Activated CD8-positive, alpha-beta T cell treated with anti-CD3 and anti-CD28 coated beads for 36 hours (primary cell): Measurements from ENCODE around the gene RPL5. TPM values are rescaled to one million over a fixed set of nuclear protein-coding genes. Genes with fewer than 3 reads are reported as not detected.

Experiments used
- ATAC-seq: fragments of 200-7000 bp; cut with Tn5 transposase; one replicate; pipeline ENCODE4 v1.10.0; 2021; ENCODE audit warnings: mild to moderate bottlenecking, moderate library complexity
- CTCF ChIA-PET: fragments of 350-600 bp; sonication (Branson Sonifier 250); formaldehyde crosslinking; loops from one replicate; lab custom pipeline; 2021; ENCODE audit warnings: antibody characterized with exemption; lab: Charles Lee
- POLR2A ChIA-PET: fragments of 350-600 bp; sonication (Branson Sonifier 250); formaldehyde crosslinking; loops from one replicate; lab custom pipeline; 2021; ENCODE audit warnings: antibody characterized with exemption; lab: Charles Lee
- DNase-seq: peaks from one replicate; pipeline ENCODE4 v3.0.0-alpha.2; 2020
- H3K27ac Mint-ChIP-seq: one replicate; pipeline ENCODE4 v1.8.0; 2021; ENCODE audit warnings: mild to moderate bottlenecking, mixed read lengths
- H3K27me3 Mint-ChIP-seq: one replicate; pipeline ENCODE4 v1.8.0; 2021; ENCODE audit warnings: mixed read lengths
- H3K36me3 Mint-ChIP-seq: one replicate; pipeline ENCODE4 v1.8.0; 2021; ENCODE audit warnings: low read depth, mixed read lengths
- H3K4me1 Mint-ChIP-seq: one replicate; pipeline ENCODE4 v1.8.0; 2021; ENCODE audit warnings: low read depth, mixed read lengths
- H3K4me3 Mint-ChIP-seq: one replicate; pipeline ENCODE4 v1.8.0; 2021; ENCODE audit warnings: mild to moderate bottlenecking, moderate library complexity, mixed read lengths
- H3K9me3 Mint-ChIP-seq: one replicate; pipeline ENCODE4 v1.8.0; 2021; ENCODE audit warnings: mixed read lengths
- intact Hi-C: fragments of 100-400 bp; cut with micrococcal nuclease; formaldehyde crosslinking; loops from one replicate; pipeline ENCODE4 v1.10.0; 2022
- total RNA-seq, 2 experiments: library from RNA; stranded (reverse); gene quantifications; one replicate each; pipeline ENCODE4 v1.2.3, GENCODE V29; 2021
- TF ChIP-seq, protein P1 (sequence below): fragments of 200-600 bp; IDR thresholded peaks from one replicate; pipeline ENCODE4 v1.8.0; 2022; ENCODE audit warnings: antibody characterized with exemption, mild to moderate bottlenecking

Gene RPL5
- total RNA-seq, 2 experiments from 2014 or later = 1,782 to 1,792 TPM

DNA sequence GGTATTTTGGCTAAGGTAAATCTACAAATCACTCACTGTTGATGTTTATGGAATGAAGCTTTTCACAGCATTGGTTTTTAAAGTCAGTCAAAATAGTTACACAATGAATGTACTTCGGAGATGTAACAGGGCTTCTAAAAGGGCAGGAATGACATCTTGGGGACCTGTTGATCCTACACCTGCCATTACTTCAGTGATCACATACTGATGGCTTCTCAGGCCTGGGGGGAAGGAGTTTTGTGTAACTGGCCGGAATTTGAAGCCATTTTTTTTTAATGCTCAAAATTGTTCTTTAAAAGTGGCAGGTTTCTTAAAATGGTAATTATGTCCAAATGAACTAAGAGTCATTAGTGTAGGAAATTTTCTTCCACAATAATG, 11.2 kb downstream of the RPL5 start:
- Mint-ChIP-seq H3K27me3 (no peaks in the 10 kb centered on the region), H3K9me3 (no peaks in the 10 kb centered on the region), H3K4me3 (no peak overlapping the region), H3K36me3 (peaks cover 52% of the 10 kb centered on the region), H3K4me1 (peaks cover 28% of the 10 kb centered on the region), H3K27ac (peak overlapping the region; percentile 31)
- TF ChIP-seq, protein P1, sequence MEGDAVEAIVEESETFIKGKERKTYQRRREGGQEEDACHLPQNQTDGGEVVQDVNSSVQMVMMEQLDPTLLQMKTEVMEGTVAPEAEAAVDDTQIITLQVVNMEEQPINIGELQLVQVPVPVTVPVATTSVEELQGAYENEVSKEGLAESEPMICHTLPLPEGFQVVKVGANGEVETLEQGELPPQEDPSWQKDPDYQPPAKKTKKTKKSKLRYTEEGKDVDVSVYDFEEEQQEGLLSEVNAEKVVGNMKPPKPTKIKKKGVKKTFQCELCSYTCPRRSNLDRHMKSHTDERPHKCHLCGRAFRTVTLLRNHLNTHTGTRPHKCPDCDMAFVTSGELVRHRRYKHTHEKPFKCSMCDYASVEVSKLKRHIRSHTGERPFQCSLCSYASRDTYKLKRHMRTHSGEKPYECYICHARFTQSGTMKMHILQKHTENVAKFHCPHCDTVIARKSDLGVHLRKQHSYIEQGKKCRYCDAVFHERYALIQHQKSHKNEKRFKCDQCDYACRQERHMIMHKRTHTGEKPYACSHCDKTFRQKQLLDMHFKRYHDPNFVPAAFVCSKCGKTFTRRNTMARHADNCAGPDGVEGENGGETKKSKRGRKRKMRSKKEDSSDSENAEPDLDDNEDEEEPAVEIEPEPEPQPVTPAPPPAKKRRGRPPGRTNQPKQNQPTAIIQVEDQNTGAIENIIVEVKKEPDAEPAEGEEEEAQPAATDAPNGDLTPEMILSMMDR = no peak
- ATAC-seq (no peak), DNase-seq (no peak)
- intact Hi-C loops = no loop called here
- ChIA-PET CTCF (interaction anchor here (1.0 to 4.4 kb wide), 3 partner anchors 11 to 178 kb away, joined by 3 to 25 read pairs (median 14); partner anchors contain the start of gene RPL5), POLR2A (interaction anchor here (0.7 to 4.2 kb wide), 7 partner anchors 9 to 427 kb away, joined by 3 to 30 read pairs (median 3); partner anchors contain the start of genes DIPK1A and RPL5)

DNA sequence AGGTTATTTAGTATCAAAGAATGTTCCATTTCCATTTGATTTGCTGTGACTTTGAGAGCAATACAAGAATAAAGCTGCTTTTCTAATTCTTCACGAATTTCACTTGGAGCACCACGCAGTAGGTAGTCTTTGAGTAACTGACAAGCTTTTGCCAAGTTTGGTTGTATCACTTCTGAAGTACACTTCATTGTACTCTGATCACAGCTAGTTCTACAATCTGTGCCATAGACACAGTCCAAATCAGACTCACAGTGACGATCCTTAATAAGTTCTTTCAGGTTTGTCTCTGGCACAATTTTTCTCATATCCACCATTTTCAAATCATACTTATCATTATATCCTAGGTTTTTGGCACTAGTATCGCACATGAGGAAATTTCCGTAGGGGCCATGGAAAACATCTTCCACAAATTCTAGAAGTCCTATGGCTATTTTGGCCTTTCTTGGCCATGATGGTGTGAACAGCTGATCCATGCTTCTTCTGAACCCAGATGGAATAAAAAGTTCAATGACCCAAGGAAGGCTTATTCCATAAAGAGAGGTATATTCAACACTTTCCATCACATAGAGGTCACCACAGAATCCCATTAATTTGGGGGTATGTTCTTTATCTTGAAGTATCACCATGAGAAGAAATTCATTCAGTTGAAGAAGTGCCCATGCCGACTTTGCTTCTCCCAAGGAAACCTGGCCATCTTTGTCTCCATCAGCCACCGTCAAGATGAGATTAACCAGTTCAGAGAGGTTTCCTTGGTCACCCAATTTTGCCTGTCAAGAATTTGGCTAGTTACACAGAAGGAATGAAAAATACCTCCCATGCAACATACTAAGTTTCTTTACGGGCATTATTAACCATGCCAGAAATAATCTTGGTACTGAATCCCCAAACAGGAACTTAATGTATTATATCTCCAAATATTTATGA, 11.9 kb downstream of the RPL5 start:
- ATAC-seq (no peak), DNase-seq (no peak)
- peaks cover 21% of the 10 kb centered on the region for H3K4me1 Mint-ChIP-seq
- POLR2A ChIA-PET = interaction anchor here (0.9 to 4.2 kb wide), 4 partner anchors 9 to 118 kb away, joined by 3 to 30 read pairs (median 6); partner anchors contain the start of genes DIPK1A and RPL5
- intact Hi-C loops = no loop called here
- TF ChIP-seq, protein P1 = no peak
- CTCF ChIA-PET = interaction anchor here (1.0 to 4.4 kb wide), 3 partner anchors 12 to 178 kb away, joined by 3 to 25 read pairs (median 14); partner anchors contain the start of gene RPL5
- peaks cover 46% of the 10 kb centered on the region for H3K36me3 Mint-ChIP-seq
- no peak overlapping the region for H3K27ac Mint-ChIP-seq
- H3K27me3 Mint-ChIP-seq = no peaks in the 10 kb centered on the region
- no peaks in the 10 kb centered on the region for H3K9me3 Mint-ChIP-seq
- no peak overlapping the region for H3K4me3 Mint-ChIP-seq

DNA sequence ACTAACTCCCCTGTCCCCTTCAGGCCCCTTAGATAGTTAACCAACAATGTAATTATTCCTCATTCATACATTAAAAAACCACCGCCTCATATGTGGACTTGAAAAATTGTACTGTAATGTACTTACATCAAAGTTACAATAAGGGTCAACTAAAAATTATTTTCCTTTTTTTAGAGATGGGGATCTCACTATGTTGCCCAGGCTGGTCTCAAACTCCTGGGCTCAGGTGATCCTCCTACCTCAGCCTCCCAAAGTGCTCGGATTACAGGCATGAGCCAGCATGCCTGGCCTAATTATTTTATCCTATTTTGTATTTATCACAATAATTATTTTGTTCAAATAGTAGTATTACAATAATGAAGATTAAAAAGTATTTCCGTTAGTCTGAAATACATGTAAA, 12.6 kb downstream of the RPL5 start:
- TF ChIP-seq, protein P1 = no peak
- intact Hi-C loops = no loop called here
- H3K4me3 Mint-ChIP-seq = no peak overlapping the region
- H3K27ac Mint-ChIP-seq = no peak overlapping the region
- peaks cover 38% of the 10 kb centered on the region for H3K36me3 Mint-ChIP-seq
- ATAC-seq (no peak), DNase-seq (no peak)
- ChIA-PET POLR2A (no interaction called here), CTCF (no interaction called here)
- H3K9me3 Mint-ChIP-seq = no peaks in the 10 kb centered on the region
- H3K27me3 Mint-ChIP-seq = no peaks in the 10 kb centered on the region
- H3K4me1 Mint-ChIP-seq = peaks cover 15% of the 10 kb centered on the region

DNA sequence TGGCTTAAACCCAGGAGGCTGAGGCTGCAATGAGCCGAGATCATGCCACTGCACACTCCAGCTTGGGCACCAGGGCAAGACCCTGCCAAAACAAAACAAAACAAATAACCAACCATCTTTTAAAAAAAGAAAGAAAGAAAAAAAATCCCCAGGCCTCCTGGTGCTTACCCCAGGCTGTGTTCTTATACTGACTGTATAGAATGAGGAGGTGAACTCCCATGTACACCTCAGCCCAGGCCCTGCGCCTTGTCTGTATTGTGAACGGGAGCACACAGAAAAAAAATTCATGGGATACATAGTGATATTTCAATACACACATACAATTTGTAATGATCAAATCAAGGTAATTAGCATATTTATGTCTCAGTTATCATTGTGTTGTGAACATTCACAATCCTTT, 14.1 kb downstream of the RPL5 start:
- CTCF ChIA-PET = interaction anchor here (1.2 kb wide), 1 partner anchor 14 kb away, joined by 4 read pairs; no protein-coding TSS in a partner anchor
- H3K4me3 Mint-ChIP-seq = no peak overlapping the region
- peaks cover 28% of the 10 kb centered on the region for H3K36me3 Mint-ChIP-seq

More for the DNA sequence above, 14.1 kb downstream of the RPL5 start:
- no peaks in the 10 kb centered on the region for H3K27me3 Mint-ChIP-seq
- DNase-seq = no peak
- peaks cover 2% of the 10 kb centered on the region for H3K4me1 Mint-ChIP-seq
- POLR2A ChIA-PET = no interaction called here
- TF ChIP-seq, protein P1 = no peak
- no peak for ATAC-seq
- H3K27ac Mint-ChIP-seq = no peak overlapping the region
- intact Hi-C loops = no loop called here
- H3K9me3 Mint-ChIP-seq = no peaks in the 10 kb centered on the region
